GM18502 (cell line): ENCODE measurements around the gene PLEKHD1.
A peak's percentile ranks its signal among the peaks of the same experiment; 100 is the strongest.
"Not testable (repeated sequence)": the region's sequence is repeated elsewhere in the genome, so short reads cannot be mapped to it uniquely, and the experiment has no call there.

ENCODE experiments used
- ATAC-seq: cut with Tn5 transposase; IDR thresholded peaks from one replicate; pipeline ENCODE4 v1.9.1; 2021; ENCODE audit warnings: mild to moderate bottlenecking; ENCODE audit not compliant: unreplicated experiment, poor library complexity

PLEKHD1 gene

GRCh38 chr14:69484444-69485314 lies at the start of gene PLEKHD1:
Gene PLEKHD1 (plus strand): TSS chr14:69484728. CDS start chr14:69484966, 238 bp downstream.
- ATAC-seq, result no peak

GRCh38 chr14:69439521-69440270 lies 44.8 kb upstream of the PLEKHD1 start:
- no peak for ATAC-seq

- peak; percentile 58 for ATAC-seq
These were observed 42.6 kb upstream of the PLEKHD1 start for GRCh38 chr14:69441948-69442347.

GRCh38 chr14:69443296-69443805 lies 41.2 kb upstream of the PLEKHD1 start:
- no peak for ATAC-seq

- no peak for ATAC-seq
These were observed 35.3 kb upstream of the PLEKHD1 start for GRCh38 chr14:69449216-69449615.

- no peak for ATAC-seq
These were observed 32.6 kb upstream of the PLEKHD1 start for GRCh38 chr14:69451941-69452340.

GRCh38 chr14:69458350-69458749 lies 26.2 kb upstream of the PLEKHD1 start:
- no peak for ATAC-seq

GRCh38 chr14:69459122-69459521 lies 25.4 kb upstream of the PLEKHD1 start:
- ATAC-seq, result no peak

GRCh38 chr14:69460093-69460701 lies 24.3 kb upstream of the PLEKHD1 start:
- no peak for ATAC-seq

- ATAC-seq, result no peak
These were observed 20.1 kb upstream of the PLEKHD1 start for GRCh38 chr14:69464379-69464778.

- no peak for ATAC-seq
These were observed 19.7 kb upstream of the PLEKHD1 start for GRCh38 chr14:69464829-69465228.

GRCh38 chr14:69468949-69469348 lies 15.6 kb upstream of the PLEKHD1 start:
- no peak for ATAC-seq

- no peak for ATAC-seq
These were observed 13.1 kb upstream of the PLEKHD1 start for GRCh38 chr14:69471436-69471835.

- ATAC-seq, result no peak
These were observed 12.6 kb upstream of the PLEKHD1 start for GRCh38 chr14:69471916-69472315.

GRCh38 chr14:69473260-69473659 lies 11.3 kb upstream of the PLEKHD1 start:
- no peak for ATAC-seq

GRCh38 chr14:69473946-69474345 lies 10.6 kb upstream of the PLEKHD1 start:
- ATAC-seq, result no peak

- no peak for ATAC-seq
These were observed 9.2 kb upstream of the PLEKHD1 start for GRCh38 chr14:69475194-69475818.

GRCh38 chr14:69476824-69477450 lies 7.6 kb upstream of the PLEKHD1 start:
- ATAC-seq, result not testable (repeated sequence)

GRCh38 chr14:69478055-69478454 lies 6.5 kb upstream of the PLEKHD1 start:
- not testable (repeated sequence) for ATAC-seq

GRCh38 chr14:69479696-69480095 lies 4.8 kb upstream of the PLEKHD1 start:
- no peak for ATAC-seq
